T-helper 2 cell treated with Interferon-gamma antibody and Interleukin-4, amounts not matched to agents 5 μg/mL and 100 μg/mL, for 36 hours (primary cell): ENCODE data around the gene MRPL53.
A peak's percentile ranks its signal among the peaks of the same experiment; 100 is the strongest.

Experiments
- DNase-seq: peaks from one replicate; pipeline ENCODE4 v3.0.0; 2021; ENCODE audit warnings: low spot score
- H3K27ac Mint-ChIP-seq: one replicate; pipeline ENCODE4 v1.8.0; 2021; ENCODE audit warnings: mild to moderate bottlenecking, mixed read lengths
- H3K27me3 Mint-ChIP-seq: one replicate; pipeline ENCODE4 v1.8.0; 2021; ENCODE audit warnings: low read depth, mixed read lengths
- H3K36me3 Mint-ChIP-seq: one replicate; pipeline ENCODE4 v1.8.0; 2021; ENCODE audit warnings: low read depth, mixed read lengths
- H3K4me1 Mint-ChIP-seq: one replicate; pipeline ENCODE4 v1.8.0; 2021; ENCODE audit warnings: low read depth, mixed read lengths
- H3K4me3 Mint-ChIP-seq: one replicate; pipeline ENCODE4 v1.8.0; 2022; ENCODE audit warnings: mild to moderate bottlenecking, moderate library complexity, mixed read lengths
- H3K9me3 Mint-ChIP-seq: one replicate; pipeline ENCODE4 v1.8.0; 2021; ENCODE audit warnings: mixed read lengths

The MRPL53 gene

DNA sequence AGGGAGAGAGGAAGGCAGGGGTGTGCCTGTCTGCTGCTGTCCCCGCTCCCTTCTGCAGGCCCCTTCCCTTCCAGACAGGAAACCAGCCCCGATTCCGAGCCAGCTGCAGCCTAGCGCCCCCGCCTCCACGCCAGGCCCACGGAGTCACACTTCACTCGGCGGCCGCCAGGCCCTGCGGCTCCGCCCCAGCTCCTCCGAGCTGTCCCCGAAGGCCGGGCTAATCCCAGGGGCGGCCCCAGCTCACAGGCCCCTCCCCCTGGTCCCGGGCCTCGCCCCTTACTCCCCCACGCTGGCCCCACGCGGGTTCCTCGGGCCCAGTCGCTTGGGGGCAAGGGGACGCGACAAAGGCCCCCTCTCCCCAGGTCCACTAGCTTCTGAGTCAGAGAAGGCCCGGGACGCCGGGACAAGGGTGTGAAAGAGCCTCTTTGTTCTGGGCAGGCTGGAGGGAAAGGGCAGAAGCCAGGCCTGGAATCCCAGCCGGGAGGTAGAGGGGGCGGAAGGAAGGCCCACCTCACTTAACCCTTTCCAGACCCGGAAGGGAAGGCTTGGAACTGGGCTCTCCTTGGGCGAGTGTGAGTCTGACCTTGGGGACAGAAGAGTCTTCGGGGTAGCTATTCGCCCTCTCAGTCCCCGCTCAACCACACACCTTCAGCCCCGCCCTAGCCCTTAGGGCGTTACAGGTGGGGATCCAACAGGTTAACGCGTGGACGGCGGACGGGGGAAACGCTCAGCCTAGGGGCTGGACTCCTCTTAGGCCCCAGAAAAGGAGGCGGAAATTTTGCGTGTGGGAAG is 31.9 kb downstream of the MRPL53 start:
- peak; percentile 34 for DNase-seq
- Mint-ChIP-seq H3K4me3 (peak overlapping the region; percentile 60), H3K27ac (no peak overlapping the region), H3K9me3 (no peaks in the 10 kb centered on the region), H3K36me3 (peaks cover 1% of the 10 kb centered on the region), H3K4me1 (peaks cover 2% of the 10 kb centered on the region), H3K27me3 (peaks cover 47% of the 10 kb centered on the region)

DNA sequence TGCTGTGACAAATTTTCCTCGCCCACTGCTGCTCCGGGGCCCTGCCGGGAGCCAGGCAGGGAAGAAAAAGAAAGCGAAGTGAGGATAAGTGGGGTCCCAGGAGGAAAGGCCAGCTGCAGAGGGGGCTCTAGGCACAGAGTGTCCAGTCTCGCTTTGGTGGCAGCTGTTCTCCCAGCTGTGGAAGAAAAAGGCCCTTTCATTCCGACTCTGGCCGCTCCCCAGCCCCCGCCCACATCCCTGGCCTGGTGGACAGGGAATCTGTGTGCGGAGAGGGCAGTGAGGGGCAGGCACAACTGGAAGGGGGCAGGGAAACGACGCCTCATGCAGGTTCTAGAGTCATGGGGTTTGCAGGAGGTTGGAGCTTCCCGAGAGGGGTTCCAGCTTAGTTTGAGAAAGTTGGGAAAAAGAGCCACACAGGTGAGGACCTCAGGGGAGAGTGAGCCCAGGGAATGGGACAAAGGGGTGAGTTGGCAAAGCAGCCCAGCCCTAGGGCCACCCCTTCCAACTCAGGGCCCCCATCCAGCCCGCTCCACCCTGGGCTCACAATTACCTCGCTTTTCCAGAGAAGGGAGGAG is 32.6 kb downstream of the MRPL53 start:
- peaks cover 43% of the 10 kb centered on the region for H3K27me3 Mint-ChIP-seq
- H3K9me3 Mint-ChIP-seq, result no peaks in the 10 kb centered on the region
- no peak for DNase-seq
- no peak overlapping the region for H3K27ac Mint-ChIP-seq
- peaks cover 2% of the 10 kb centered on the region for H3K4me1 Mint-ChIP-seq
- peaks cover 1% of the 10 kb centered on the region for H3K36me3 Mint-ChIP-seq
- no peak overlapping the region for H3K4me3 Mint-ChIP-seq

DNA sequence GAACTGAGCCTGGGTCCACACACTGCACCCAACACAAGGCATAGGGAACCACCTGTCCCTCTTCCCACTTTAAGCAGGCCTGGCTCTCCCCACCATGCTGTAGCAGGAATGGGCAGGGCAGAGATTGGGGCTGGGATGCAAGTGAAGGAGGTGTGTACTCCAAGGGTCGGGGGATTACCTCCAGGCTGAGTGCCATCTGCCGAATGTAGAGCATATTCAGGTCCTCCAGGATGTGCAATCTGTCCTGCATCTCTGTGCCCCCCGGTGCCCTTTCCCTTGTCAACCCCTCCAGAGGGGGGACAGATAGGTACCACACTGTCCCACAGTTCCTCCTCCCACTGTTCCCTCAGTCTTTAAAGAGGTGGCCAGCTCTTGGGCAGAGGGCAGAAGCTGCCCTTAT is 33.1 kb downstream of the MRPL53 start:
- Mint-ChIP-seq H3K4me1 (peaks cover 2% of the 10 kb centered on the region), H3K4me3 (no peak overlapping the region), H3K27ac (no peak overlapping the region), H3K27me3 (peaks cover 37% of the 10 kb centered on the region), H3K9me3 (no peaks in the 10 kb centered on the region), H3K36me3 (peaks cover 1% of the 10 kb centered on the region)
- DNase-seq, result no peak

DNA sequence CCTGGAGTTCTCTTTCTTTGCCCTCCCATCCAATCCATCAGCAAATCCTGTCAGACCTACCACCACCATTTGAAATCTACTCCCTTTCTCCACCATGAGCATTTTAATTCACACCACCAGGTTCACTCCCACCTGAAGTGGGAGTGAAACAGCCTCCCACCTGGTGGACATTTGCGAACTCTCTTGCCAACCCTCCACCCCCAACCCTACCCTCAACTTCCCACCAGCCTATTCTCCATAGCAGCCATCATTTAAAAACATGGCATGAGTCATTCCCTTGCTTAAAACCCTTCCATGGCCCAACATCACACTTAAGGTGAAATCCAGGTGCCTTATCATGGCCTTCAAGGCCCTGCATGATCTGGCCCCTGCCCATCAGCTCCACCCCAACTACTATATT is 34.2 kb downstream of the MRPL53 start:
- Mint-ChIP-seq H3K9me3 (no peaks in the 10 kb centered on the region), H3K36me3 (peaks cover 1% of the 10 kb centered on the region), H3K27ac (no peak overlapping the region), H3K27me3 (peaks cover 31% of the 10 kb centered on the region), H3K4me1 (peaks cover 2% of the 10 kb centered on the region), H3K4me3 (no peak overlapping the region)
- no peak for DNase-seq

DNA sequence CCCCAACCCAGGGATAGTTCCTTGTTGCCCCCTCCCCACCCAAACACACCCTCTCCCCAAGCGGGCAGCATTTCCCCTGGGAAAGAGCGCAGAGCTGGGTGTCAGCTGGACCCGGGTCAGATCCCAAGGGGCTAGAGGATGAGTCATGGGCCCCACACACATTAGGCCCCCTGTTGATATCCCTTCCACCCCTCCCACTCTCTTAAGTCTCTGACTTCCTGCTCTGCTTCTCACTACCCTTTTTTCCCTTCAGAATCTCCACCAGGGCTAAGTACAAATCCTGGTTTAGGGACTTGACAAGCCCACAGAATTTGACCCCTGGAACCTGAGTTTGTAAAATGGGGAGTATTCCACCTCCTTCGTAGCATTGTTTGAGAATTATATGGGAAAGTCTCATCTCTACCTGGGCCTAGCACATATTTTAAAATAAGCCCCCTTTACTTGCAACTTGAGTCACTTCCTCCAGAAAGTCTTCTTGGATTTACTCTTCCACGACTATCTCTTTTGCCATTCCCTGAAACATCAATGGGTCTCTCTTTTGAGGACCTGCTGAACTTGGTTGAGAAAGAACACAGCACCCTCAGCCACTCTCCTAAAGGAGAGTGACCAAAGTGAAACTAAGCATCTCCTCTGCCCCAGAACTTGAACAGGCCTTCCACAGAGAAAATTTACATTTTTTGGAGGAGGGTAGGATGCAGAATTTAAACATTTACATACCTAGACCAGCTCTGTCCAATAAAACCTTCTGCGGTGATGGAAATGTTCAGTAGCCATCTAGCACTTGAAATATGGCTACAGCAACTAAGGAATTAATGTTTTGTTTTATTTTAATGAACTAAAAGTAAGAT is 35.4 kb downstream of the MRPL53 start:
- no peak for DNase-seq
- H3K4me1 Mint-ChIP-seq, result peaks cover under 1% of the 10 kb centered on the region
- H3K27me3 Mint-ChIP-seq, result peaks cover 22% of the 10 kb centered on the region

DNA sequence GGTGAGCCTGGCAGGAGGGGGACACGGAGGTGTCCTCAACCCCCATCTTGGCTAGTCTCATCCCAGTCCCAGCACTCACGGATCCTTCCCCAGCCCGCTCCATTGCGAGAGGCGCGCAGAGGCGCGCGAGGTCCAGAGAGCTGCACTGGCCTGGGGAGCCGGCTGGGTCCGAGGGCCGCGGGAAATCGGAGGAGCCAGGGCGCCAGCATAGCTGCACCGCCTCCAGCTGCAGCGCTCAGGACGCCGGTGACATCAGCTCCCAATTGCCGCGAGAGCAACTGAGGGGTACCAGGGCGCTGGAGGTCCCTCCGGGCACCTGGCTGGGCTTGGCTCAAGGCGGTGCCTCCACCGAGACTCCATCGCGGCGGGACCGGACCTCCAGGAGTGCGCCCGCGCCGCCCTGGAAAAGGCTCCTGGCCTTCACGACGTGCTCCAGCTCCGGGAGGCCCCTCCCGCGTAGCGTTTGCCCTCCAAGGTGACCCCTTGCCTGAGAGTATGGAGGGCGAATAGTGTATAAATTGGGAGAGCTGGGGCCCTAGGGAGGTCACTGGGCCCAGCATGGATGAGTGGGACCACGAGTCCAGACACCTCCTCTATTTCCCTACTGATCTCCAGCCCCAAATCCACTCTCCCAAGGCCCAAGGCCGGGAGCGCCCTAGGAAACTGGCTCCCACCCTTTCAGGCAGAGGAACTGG is 36.2 kb downstream of the MRPL53 start:
- no peak for DNase-seq
- Mint-ChIP-seq H3K4me3 (no peak overlapping the region), H3K9me3 (no peaks in the 10 kb centered on the region), H3K27me3 (peaks cover 21% of the 10 kb centered on the region), H3K36me3 (no peaks in the 10 kb centered on the region), H3K4me1 (no peaks in the 10 kb centered on the region), H3K27ac (no peak overlapping the region)

More for the DNA sequence above, 35.4 kb downstream of the MRPL53 start:
- Mint-ChIP-seq H3K27ac (no peak overlapping the region), H3K4me3 (no peak overlapping the region), H3K36me3 (no peaks in the 10 kb centered on the region), H3K9me3 (no peaks in the 10 kb centered on the region)

DNA sequence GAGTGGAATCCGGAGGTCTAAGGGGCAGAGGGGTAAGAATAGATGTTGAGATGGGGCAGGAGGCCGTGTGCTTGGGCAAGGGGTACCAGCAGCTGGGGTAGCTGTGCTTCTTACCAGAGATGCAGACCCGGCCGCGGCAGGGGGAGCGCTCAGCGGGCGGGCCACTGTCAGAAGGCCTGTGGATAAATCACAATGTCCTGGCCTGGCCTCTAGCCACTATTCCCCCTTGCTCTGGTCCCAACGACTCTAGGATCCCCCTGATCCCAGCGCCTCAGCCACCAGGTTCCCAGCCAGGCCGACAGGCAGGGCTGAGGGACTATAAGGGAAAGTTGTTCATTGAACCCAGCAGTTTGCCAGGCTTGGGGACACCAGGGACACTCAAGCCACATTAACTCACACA is 42.0 kb downstream of the MRPL53 start:
- no peak overlapping the region for H3K27ac Mint-ChIP-seq
- no peaks in the 10 kb centered on the region for H3K9me3 Mint-ChIP-seq
- H3K27me3 Mint-ChIP-seq, result no peaks in the 10 kb centered on the region
- H3K4me3 Mint-ChIP-seq, result no peak overlapping the region
- DNase-seq, result no peak
- peaks cover 10% of the 10 kb centered on the region for H3K36me3 Mint-ChIP-seq
- H3K4me1 Mint-ChIP-seq, result no peaks in the 10 kb centered on the region

DNA sequence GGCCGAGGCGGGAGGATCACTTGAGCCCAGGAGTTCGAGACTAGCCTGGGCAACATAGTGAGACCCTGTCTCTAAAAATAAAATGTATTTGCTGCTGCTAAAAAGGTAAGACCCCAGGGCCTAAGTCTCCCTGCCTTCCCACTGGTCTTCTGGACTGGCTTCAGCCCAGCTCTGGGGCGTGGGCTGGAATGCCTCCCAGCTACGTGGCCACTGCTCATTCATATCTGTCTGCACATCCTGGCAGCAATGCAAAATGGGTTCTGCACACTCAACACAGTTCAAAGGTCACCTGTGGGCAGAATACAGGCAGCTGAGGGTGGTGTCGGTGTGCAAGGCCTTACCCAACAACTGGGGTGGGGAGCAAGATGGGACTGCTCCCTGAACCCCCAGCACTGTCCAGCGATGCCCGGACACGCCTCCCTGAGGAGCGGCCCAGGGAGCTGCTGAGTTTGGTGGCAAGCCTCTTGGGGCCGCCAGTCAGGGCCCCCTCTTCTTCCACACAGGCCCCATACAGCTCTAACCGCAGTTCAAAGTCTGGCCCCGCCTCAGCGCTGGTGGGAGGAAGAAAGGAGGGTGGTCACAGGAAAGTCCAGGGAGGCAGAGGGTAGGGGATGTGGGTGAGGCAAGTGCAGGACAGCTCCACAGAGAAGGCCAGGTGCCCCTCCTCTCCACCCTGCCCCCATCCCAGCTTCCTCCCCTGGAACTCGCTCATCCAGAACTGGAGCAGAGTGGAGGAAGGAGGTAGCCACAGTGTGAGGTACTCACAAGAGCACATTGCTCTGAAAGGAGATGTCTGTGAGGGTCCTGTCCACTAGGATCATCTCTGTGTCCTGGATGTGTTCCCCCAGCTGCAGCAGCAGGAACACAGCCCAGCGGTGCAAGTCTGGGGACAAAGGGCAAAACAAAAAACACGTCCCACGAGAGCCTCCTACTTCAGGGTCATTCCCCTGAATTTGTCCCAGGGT is 42.7 kb downstream of the MRPL53 start:
- Mint-ChIP-seq H3K4me3 (no peak overlapping the region), H3K9me3 (no peaks in the 10 kb centered on the region), H3K4me1 (no peaks in the 10 kb centered on the region), H3K27ac (no peak overlapping the region), H3K36me3 (peaks cover 17% of the 10 kb centered on the region), H3K27me3 (no peaks in the 10 kb centered on the region)
- DNase-seq, result no peak

DNA sequence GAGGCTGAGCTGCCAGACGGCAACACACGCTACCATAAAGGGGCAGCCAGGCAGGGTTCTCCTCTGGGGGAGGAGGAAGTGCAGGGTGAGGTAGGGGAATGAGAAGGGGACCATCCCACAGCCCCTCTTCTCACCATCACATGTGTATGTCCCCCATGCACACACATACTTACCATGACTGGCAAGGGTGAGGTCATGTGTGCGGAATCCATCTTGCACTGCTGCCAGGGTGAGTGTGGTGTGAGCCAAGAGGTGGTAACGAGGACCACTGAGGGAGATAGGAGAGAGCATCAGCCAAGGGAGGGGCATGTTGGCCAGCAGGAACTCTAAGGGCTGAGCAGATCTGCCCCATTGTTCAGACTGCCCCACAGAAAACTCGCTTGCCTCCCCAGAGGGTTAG is 43.8 kb downstream of the MRPL53 start:
- H3K4me1 Mint-ChIP-seq, result peaks cover under 1% of the 10 kb centered on the region
- peaks cover 19% of the 10 kb centered on the region for H3K36me3 Mint-ChIP-seq
- no peaks in the 10 kb centered on the region for H3K27me3 Mint-ChIP-seq
- H3K9me3 Mint-ChIP-seq, result no peaks in the 10 kb centered on the region
- no peak overlapping the region for H3K4me3 Mint-ChIP-seq
- H3K27ac Mint-ChIP-seq, result no peak overlapping the region
- no peak for DNase-seq

DNA sequence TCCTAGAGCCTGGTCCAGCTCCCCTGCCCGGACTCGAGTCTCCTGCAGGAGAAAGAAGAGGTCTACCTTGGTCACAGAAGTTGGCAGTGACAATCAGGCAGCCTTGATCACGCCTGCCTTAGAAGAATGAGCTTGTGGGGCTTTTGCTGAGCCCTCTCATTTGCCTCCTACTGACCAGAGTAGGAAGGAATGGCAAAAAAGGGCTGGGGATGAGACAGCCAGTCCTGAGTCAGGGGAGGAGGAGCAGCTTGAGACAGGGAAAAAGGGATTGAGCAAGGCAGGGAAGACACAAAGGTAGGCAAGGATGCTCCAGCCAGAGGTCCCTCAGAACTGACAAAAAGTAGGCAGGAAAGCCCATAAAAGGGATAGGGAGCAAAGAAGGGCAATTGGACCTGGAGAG is 44.9 kb downstream of the MRPL53 start:
- DNase-seq, result no peak
- peaks cover 11% of the 10 kb centered on the region for H3K4me1 Mint-ChIP-seq
- no peaks in the 10 kb centered on the region for H3K27me3 Mint-ChIP-seq
- no peak overlapping the region for H3K4me3 Mint-ChIP-seq
- peak overlapping the region; percentile 38 for H3K27ac Mint-ChIP-seq
- peaks cover 24% of the 10 kb centered on the region for H3K36me3 Mint-ChIP-seq
- no peaks in the 10 kb centered on the region for H3K9me3 Mint-ChIP-seq

DNA sequence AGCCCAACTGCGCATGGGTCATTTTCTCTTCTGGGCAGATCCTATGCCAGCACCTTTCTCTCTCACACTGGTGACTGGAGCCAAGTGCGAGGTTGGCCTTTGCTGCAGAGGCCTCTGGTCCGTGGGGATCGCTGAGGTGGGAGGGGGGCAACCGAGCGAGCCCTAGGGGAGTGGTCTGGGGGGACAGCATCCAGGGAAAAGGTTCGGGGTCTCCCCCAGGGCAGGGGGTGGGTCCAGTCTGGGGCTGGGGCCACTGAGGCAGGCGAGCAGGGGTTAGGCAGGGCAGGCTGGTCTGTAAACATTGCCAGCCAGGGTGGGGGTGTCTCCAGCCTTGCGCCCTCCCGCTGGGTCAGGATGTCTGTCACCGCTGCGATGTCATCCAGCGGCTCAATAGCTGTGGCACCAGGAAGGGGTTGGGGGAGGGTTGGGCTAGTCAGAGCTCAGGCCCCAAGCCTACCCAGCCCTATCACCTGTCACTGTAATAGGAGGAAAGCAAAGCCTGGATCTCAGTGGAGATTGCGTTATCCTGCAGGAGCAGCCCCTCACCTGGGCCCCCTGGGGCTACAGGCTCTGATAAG is 46.2 kb downstream of the MRPL53 start:
- H3K4me1 Mint-ChIP-seq, result peaks cover 14% of the 10 kb centered on the region
- DNase-seq, result no peak
- H3K27me3 Mint-ChIP-seq, result no peaks in the 10 kb centered on the region
- no peak overlapping the region for H3K4me3 Mint-ChIP-seq
- no peaks in the 10 kb centered on the region for H3K9me3 Mint-ChIP-seq
- peaks cover 26% of the 10 kb centered on the region for H3K36me3 Mint-ChIP-seq
- H3K27ac Mint-ChIP-seq, result no peak overlapping the region

DNA sequence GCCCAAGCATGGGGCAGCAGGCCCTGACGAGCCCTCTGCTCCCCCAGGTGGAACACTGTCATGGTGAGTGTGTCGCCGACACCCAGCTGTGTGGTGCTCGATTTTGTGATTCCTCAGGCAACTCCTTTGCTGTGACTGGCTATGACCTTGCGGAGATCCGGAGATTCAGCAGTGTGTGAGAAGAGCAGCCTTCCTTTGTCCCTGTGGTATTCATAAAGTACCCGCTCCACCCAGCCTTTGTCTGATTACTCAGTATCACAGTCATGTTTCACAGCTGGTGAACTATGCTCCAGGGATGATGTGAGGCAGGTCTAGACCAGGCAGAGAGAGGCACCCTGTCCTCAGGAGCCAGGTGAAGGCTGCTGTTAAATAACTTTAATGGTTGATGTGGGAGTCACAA is 47.0 kb downstream of the MRPL53 start:
- peaks cover 26% of the 10 kb centered on the region for H3K36me3 Mint-ChIP-seq
- no peak for DNase-seq
- no peak overlapping the region for H3K27ac Mint-ChIP-seq
- H3K4me1 Mint-ChIP-seq, result peaks cover 19% of the 10 kb centered on the region
- no peaks in the 10 kb centered on the region for H3K9me3 Mint-ChIP-seq
- H3K4me3 Mint-ChIP-seq, result no peak overlapping the region
- no peaks in the 10 kb centered on the region for H3K27me3 Mint-ChIP-seq

DNA sequence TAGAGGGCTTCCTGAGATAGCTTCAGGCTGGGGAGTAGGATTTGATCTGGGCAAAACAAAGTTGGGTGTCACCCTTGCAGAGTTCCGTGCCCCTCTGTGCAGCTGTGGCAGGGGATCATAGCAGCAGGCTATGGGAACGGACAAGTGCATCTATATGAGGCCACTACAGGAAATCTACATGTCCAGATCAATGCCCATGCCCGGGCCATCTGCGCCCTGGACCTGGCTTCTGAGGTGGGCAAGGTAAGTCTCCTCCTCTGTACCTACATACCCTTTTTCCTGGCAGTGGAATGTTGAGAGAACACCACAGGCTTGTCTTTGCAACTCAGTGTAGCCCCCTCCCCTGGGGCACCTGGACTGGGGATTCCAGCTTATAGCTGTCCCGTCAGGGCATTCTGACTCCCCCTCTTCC is 47.5 kb downstream of the MRPL53 start:
- H3K4me1 Mint-ChIP-seq, result peaks cover 25% of the 10 kb centered on the region
- no peaks in the 10 kb centered on the region for H3K27me3 Mint-ChIP-seq
- no peak overlapping the region for H3K4me3 Mint-ChIP-seq
- no peaks in the 10 kb centered on the region for H3K9me3 Mint-ChIP-seq
- no peak overlapping the region for H3K27ac Mint-ChIP-seq
- no peak for DNase-seq
- H3K36me3 Mint-ChIP-seq, result peaks cover 26% of the 10 kb centered on the region
